Activated CD4-positive, alpha-beta T cell treated with anti-CD3 and anti-CD28 coated beads, Interleukin-2, amount 10 ng/mL, durations not matched to agents 7 days and 5 days (primary cell): ENCODE measurements around the gene CLIC3. TPM values are rescaled to one million over a fixed set of nuclear protein-coding genes. Genes with fewer than 3 reads are reported as not detected.
"Not testable (repeated sequence)": the region's sequence is repeated elsewhere in the genome, so short reads cannot be mapped to it uniquely, and the experiment has no call there.

Experiments used
- CTCF ChIA-PET: fragments of 350-600 bp; sonication (Branson Sonifier 250); formaldehyde crosslinking; loops from one replicate; lab custom pipeline; 2021; ENCODE audit warnings: antibody characterized with exemption; lab: Charles Lee
- POLR2A ChIA-PET: fragments of 350-600 bp; sonication (Branson Sonifier 250); formaldehyde crosslinking; loops from one replicate; lab custom pipeline; 2021; ENCODE audit warnings: antibody characterized with exemption; lab: Charles Lee
- DNase-seq: peaks from one replicate; pipeline ENCODE4 v3.0.0-alpha.2; 2020
- H3K27ac Mint-ChIP-seq: one replicate; pipeline ENCODE4 v1.8.0; 2021; ENCODE audit warnings: mild to moderate bottlenecking, moderate library complexity, mixed read lengths
- H3K27me3 Mint-ChIP-seq: one replicate; pipeline ENCODE4 v1.8.0; 2021; ENCODE audit warnings: mixed read lengths
- H3K36me3 Mint-ChIP-seq: one replicate; pipeline ENCODE4 v1.8.0; 2021; ENCODE audit warnings: low read depth, mixed read lengths
- H3K4me1 Mint-ChIP-seq: one replicate; pipeline ENCODE4 v1.8.0; 2021; ENCODE audit warnings: mixed read lengths
- H3K4me3 Mint-ChIP-seq: one replicate; pipeline ENCODE4 v1.8.0; 2021; ENCODE audit warnings: mild to moderate bottlenecking, moderate library complexity, mixed read lengths
- H3K9me3 Mint-ChIP-seq: one replicate; pipeline ENCODE4 v1.8.0; 2021; ENCODE audit warnings: mixed read lengths
- total RNA-seq, 2 experiments: library from RNA; stranded (reverse); gene quantifications; one replicate each; pipeline ENCODE4 v1.2.3, GENCODE V29; 2021

Gene CLIC3
- total RNA-seq, 2 experiments from 2014 or later: 2.6 to 4.4 TPM

DNA sequence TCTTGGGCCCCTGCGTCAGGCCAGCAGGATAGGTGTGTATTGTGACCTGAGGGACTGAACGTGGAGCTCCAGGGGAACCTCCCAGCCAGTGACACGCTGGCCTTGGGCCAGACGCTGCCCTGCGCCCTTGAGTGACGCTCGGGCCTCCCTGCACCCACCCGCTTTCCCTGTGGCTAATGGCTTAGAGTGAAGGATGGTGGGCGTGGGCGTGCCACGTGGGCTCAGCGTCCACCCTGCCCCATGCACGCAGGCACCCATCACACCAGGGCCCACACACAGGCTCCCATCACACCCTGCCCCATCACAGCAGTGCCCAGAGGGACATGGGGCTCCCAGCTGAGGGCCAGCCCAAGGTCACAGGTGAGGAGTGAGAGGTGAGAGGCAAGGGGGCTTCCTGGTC is 40.7 kb upstream of the CLIC3 start:
- Mint-ChIP-seq H3K9me3 (no peaks in the 10 kb centered on the region), H3K27ac (no peak overlapping the region), H3K4me1 (peaks cover 29% of the 10 kb centered on the region), H3K27me3 (no peaks in the 10 kb centered on the region), H3K4me3 (no peak overlapping the region), H3K36me3 (no peaks in the 10 kb centered on the region)
- ChIA-PET POLR2A (no interaction called here), CTCF (interaction anchor here (0.8 to 14.0 kb wide), 8 partner anchors 8 to 309 kb away, joined by 3 to 157 read pairs (median 5); partner anchors contain the start of genes NPDC1 and SAPCD2)
- DNase-seq: no peak

DNA sequence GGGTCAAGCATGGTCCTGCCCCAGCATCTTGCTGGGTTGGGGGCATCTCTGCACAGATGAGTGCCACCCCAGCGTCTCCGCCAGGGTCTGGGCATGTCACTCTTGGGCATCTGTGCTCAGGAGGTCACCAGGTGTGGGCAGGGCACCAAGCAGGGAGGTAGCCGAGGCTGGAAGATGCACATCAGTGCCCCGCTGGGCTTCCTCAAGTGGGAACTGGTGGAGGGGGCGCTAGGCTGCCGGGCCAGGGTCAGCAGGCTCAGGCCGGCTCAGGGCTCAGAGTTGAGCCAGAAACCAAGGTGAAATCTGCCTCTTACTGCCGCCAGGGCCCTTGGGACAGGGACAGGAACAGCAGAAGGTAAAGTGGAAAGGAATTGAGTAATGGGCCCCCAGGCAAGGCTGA is 39.6 kb upstream of the CLIC3 start:
- H3K4me3 Mint-ChIP-seq: no peak overlapping the region
- no peak for DNase-seq
- H3K27ac Mint-ChIP-seq: no peak overlapping the region
- no peaks in the 10 kb centered on the region for H3K27me3 Mint-ChIP-seq
- no peaks in the 10 kb centered on the region for H3K9me3 Mint-ChIP-seq
- ChIA-PET POLR2A (no interaction called here), CTCF (interaction anchor here (0.6 to 14.0 kb wide), 44 partner anchors 8 to 308 kb away, joined by 3 to 157 read pairs (median 6); partner anchors contain the start of genes AJM1, C8G, FBXW5 and LCN12)
- no peaks in the 10 kb centered on the region for H3K36me3 Mint-ChIP-seq
- H3K4me1 Mint-ChIP-seq: peaks cover 33% of the 10 kb centered on the region

GRCh38 chr9:137035507-137035834 is 39.1 kb upstream of the CLIC3 start:
- H3K27ac Mint-ChIP-seq: peak overlapping the region; percentile 92
- H3K4me3 Mint-ChIP-seq: peak overlapping the region; percentile 61
- POLR2A ChIA-PET: interaction anchor here (0.5 kb wide), 1 partner anchor 223 kb away, joined by 3 read pairs; no protein-coding TSS in a partner anchor
- H3K9me3 Mint-ChIP-seq: no peaks in the 10 kb centered on the region
- no peaks in the 10 kb centered on the region for H3K27me3 Mint-ChIP-seq
- peaks cover 38% of the 10 kb centered on the region for H3K4me1 Mint-ChIP-seq
- CTCF ChIA-PET: interaction anchor here (0.6 to 14.0 kb wide), 55 partner anchors 9 to 307 kb away, joined by 3 to 157 read pairs (median 5); partner anchors contain the start of genes AJM1, C8G, CLIC3 and FBXW5
- peaks cover 2% of the 10 kb centered on the region for H3K36me3 Mint-ChIP-seq
- no peak for DNase-seq

DNA sequence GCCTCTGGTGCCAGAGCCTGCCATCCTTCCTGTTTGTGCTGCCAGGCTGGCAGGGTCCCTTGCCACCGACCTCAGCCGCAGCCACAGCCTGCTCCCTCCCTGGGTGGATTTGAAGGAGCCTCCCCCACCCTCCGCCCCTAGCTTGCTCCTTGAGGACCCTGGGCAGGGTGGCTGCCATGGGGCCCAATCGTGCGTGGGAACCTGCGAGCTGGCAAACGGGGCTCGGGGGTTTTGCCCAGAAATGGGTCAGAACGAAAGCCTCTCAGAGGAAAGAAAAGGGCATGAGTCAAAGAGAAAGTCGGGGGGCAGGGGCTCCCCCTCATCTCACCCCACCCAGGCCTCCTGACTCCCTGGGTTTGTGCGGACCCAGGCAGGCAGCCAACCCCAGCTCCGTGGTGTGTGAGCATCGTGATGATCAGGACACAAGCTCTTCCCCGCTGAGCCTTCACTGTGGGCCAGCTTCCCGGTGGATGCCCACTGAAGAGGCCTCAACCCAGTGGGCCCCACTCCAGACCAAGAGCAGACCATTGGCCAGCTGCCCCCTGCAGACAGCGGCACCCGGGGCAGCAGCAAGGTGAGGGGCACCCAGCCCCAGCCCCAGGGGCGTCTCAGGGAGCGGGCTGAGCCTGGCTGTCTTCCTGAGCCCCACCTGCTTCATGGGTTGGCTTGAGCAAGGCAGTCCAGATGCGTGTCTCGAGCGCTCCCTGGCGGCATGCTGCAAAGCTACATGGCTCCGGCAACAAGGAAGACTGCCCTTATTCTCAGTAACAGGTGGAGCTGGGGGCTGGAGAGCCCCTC is 38.5 kb upstream of the CLIC3 start:
- H3K27ac Mint-ChIP-seq: peak overlapping the region; percentile 92
- H3K27me3 Mint-ChIP-seq: no peaks in the 10 kb centered on the region
- POLR2A ChIA-PET: interaction anchor here (0.5 kb wide), 1 partner anchor 223 kb away, joined by 3 read pairs; no protein-coding TSS in a partner anchor
- peaks cover 2% of the 10 kb centered on the region for H3K36me3 Mint-ChIP-seq
- CTCF ChIA-PET: interaction anchor here (0.6 to 14.0 kb wide), 62 partner anchors 9 to 370 kb away, joined by 3 to 157 read pairs (median 4); partner anchors contain the start of genes AJM1, C8G, CLIC3 and FBXW5
- peak overlapping the region; percentile 61 for H3K4me3 Mint-ChIP-seq
- peak; percentile 91 for DNase-seq
- peaks cover 43% of the 10 kb centered on the region for H3K4me1 Mint-ChIP-seq
- H3K9me3 Mint-ChIP-seq: no peaks in the 10 kb centered on the region

DNA sequence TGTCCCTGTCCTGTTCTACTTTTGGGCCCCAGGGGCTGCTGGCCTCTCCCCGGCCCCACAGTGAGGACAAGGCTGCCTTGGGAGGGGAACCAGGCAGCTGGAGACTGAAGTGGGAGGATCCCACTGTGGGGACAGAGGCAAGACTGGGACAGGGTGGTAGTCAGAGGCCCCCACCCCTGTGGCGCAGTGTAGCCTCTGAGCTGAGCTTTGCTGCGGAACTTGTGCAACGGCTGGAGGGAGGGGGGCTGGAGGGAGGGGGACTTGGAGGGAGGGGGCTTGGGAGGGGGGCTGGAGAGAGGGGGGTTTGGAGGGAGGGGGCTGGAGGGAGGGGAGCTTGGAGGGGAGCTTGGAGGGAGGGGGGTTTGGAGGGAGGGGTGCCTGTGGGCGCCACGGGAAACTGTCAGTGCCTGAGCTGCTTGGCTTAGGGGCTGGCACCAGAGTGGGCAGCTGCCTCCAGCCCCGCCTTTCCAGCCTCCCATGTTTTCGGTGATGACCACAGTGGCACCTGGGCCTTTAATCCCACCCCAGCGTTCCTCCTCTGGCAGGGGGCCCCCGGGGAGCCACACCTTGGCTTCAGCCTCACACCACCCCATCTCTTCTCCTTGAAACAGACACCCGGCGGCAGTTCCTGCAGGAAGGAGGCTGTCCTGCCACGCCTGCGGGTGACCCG is 37.8 kb upstream of the CLIC3 start:
- Mint-ChIP-seq H3K27ac (peak overlapping the region; percentile 92), H3K27me3 (no peaks in the 10 kb centered on the region), H3K9me3 (no peaks in the 10 kb centered on the region), H3K4me1 (peaks cover 50% of the 10 kb centered on the region), H3K4me3 (peak overlapping the region; percentile 61), H3K36me3 (peaks cover 2% of the 10 kb centered on the region)
- no peak for DNase-seq
- POLR2A ChIA-PET: no interaction called here
- CTCF ChIA-PET: interaction anchor here (0.7 to 14.0 kb wide), 45 partner anchors 10 to 370 kb away, joined by 3 to 157 read pairs (median 5); partner anchors contain the start of genes AJM1, C8G, CLIC3 and FBXW5

- POLR2A ChIA-PET, H3K36me3 Mint-ChIP-seq: not testable (repeated sequence)
- H3K4me3 Mint-ChIP-seq: peak overlapping the region; percentile 7
Measured at GRCh38 chr9:137033481-137033880, 37.1 kb upstream of the CLIC3 start.

GRCh38 chr9:137032858-137033257 is 36.5 kb upstream of the CLIC3 start:
- ChIA-PET CTCF (interaction anchor here (0.7 to 14.0 kb wide), 8 partner anchors 14 to 307 kb away, joined by 3 to 157 read pairs (median 4); partner anchors contain the start of genes NPDC1 and SAPCD2), POLR2A (no interaction called here)
- Mint-ChIP-seq H3K27me3 (no peaks in the 10 kb centered on the region), H3K27ac (peak overlapping the region; percentile 61), H3K4me1 (peaks cover 55% of the 10 kb centered on the region), H3K36me3 (peaks cover 2% of the 10 kb centered on the region), H3K9me3 (no peaks in the 10 kb centered on the region), H3K4me3 (peak overlapping the region; percentile 22)
- peak; percentile 20 for DNase-seq

More at GRCh38 chr9:137033481-137033880, 37.1 kb upstream of the CLIC3 start:
- peak overlapping the region; percentile 72 for H3K27ac Mint-ChIP-seq
- not testable (repeated sequence) for H3K27me3 Mint-ChIP-seq, H3K9me3 Mint-ChIP-seq, DNase-seq
- peaks cover 55% of the 10 kb centered on the region for H3K4me1 Mint-ChIP-seq
- CTCF ChIA-PET: interaction anchor here (0.9 to 14.0 kb wide), 5 partner anchors 13 to 203 kb away, joined by 3 to 157 read pairs (median 19); partner anchors contain the start of genes AJM1, NPDC1 and SAPCD2

DNA sequence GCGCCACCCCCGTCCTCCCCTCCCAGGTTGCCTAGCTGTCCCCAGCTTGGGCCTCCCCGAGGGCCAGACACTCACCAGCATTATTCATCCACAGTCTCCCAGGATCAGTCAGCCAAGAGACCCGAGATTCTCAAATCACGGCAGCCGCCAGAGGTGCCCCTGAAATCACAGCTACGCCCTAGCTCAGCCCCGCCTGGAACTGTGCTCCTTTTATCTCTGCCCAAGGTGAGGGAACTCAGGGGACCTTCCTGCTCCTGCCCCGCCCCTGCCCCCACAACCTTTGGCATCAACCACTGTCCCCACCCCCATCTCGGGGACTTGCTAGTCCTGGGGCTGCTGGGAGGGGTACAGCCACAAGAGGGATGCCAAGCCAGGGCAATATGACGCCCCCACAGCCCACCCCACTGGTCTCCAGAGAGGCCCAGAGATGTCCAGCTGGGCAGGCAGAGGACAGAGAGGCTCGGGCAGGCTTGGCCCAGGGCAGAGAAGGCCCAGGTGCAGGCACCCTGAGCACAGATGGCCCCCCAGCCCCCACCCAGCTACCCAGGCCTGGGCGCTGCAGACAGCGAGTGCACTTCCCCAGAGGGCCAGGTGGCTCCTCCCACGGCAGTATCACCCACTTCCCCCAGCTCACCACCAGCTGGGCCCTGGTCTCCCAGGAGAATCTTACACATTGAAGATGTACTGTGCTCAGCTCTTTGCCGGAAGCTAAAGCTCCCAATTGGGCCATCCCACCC is 35.7 kb upstream of the CLIC3 start, which contains the start of gene FUT7:
TSS of gene FUT7 (minus strand) at position 185 of the 737 bp plus-strand sequence. CDS start at position 88, 97 bp downstream.
- Mint-ChIP-seq H3K4me1 (peaks cover 58% of the 10 kb centered on the region), H3K36me3 (peaks cover 2% of the 10 kb centered on the region), H3K4me3 (peak within 1 kb of the TSS; percentile 75), H3K9me3 (no peaks in the 10 kb centered on the region), H3K27me3 (no peaks in the 10 kb centered on the region), H3K27ac (peak within 1 kb of the TSS; percentile 87)
- CTCF ChIA-PET: interaction anchor here (0.7 to 14.0 kb wide), 11 partner anchors 14 to 307 kb away, joined by 3 to 157 read pairs (median 4); partner anchors contain the start of genes NPDC1 and SAPCD2
- POLR2A ChIA-PET: interaction anchor here (0.6 kb wide), 1 partner anchor 138 kb away, joined by 3 read pairs; no protein-coding TSS in a partner anchor
- DNase-seq: peak; percentile 28

- H3K4me1 Mint-ChIP-seq: peaks cover 63% of the 10 kb centered on the region
- ChIA-PET CTCF (interaction anchor here (1.1 to 14.0 kb wide), 13 partner anchors 13 to 243 kb away, joined by 3 to 157 read pairs (median 7); partner anchors contain the start of genes AJM1, NPDC1, PAXX and SAPCD2), POLR2A (no interaction called here)
- peak overlapping the region; percentile 75 for H3K4me3 Mint-ChIP-seq
- H3K36me3 Mint-ChIP-seq: peaks cover 2% of the 10 kb centered on the region
- DNase-seq: peak; percentile 39
- no peaks in the 10 kb centered on the region for H3K27me3 Mint-ChIP-seq
- H3K27ac Mint-ChIP-seq: peak overlapping the region; percentile 87
- H3K9me3 Mint-ChIP-seq: no peaks in the 10 kb centered on the region
Measured at GRCh38 chr9:137030538-137031527, 34.5 kb upstream of the CLIC3 start.

- Mint-ChIP-seq H3K36me3 (peaks cover 2% of the 10 kb centered on the region), H3K9me3 (no peaks in the 10 kb centered on the region), H3K4me3 (peak overlapping the region; percentile 75), H3K27me3 (no peaks in the 10 kb centered on the region), H3K27ac (peak overlapping the region; percentile 87), H3K4me1 (peaks cover 57% of the 10 kb centered on the region)
- ChIA-PET POLR2A (no interaction called here), CTCF (interaction anchor here (0.6 to 14.0 kb wide), 43 partner anchors 8 to 301 kb away, joined by 3 to 157 read pairs (median 6); partner anchors contain the start of genes AJM1, CLIC3, MAN1B1 and NPDC1)
- DNase-seq: no peak
Measured at GRCh38 chr9:137030006-137030405, 33.6 kb upstream of the CLIC3 start.
